GM12801 (cell line): ENCODE data around the gene RPL22.

Source experiments
- TF ChIP-seq, protein P1 (sequence below): IDR thresholded peaks from one replicate; pipeline ENCODE4 v1.5.1; 2011; ENCODE audit warnings: control low read depth; ENCODE audit not compliant: insufficient read length; ENCODE audit errors: extremely low read depth

The RPL22 gene

DNA sequence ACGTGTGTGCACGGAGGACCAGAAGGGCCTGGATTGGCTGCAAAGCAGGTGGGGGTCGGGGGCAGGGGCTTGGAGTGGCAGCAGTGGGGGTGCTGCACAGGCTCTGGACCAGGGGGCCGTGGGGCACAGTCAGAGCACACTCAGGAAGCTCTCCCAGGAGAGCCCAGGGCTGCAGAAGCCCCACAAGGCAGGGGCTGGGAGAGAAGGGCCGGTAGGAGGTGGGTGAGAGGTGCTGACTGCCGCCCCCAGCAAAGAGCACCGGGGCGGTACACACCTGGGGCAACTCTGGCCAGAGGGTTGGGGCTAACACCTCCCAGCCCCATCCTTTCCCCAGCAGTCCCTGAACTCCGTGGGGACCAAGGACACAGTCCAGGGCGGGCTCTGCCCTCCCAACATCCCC is 33.2 kb downstream of the RPL22 start:
- TF ChIP-seq, protein P1, sequence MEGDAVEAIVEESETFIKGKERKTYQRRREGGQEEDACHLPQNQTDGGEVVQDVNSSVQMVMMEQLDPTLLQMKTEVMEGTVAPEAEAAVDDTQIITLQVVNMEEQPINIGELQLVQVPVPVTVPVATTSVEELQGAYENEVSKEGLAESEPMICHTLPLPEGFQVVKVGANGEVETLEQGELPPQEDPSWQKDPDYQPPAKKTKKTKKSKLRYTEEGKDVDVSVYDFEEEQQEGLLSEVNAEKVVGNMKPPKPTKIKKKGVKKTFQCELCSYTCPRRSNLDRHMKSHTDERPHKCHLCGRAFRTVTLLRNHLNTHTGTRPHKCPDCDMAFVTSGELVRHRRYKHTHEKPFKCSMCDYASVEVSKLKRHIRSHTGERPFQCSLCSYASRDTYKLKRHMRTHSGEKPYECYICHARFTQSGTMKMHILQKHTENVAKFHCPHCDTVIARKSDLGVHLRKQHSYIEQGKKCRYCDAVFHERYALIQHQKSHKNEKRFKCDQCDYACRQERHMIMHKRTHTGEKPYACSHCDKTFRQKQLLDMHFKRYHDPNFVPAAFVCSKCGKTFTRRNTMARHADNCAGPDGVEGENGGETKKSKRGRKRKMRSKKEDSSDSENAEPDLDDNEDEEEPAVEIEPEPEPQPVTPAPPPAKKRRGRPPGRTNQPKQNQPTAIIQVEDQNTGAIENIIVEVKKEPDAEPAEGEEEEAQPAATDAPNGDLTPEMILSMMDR: no peak

DNA sequence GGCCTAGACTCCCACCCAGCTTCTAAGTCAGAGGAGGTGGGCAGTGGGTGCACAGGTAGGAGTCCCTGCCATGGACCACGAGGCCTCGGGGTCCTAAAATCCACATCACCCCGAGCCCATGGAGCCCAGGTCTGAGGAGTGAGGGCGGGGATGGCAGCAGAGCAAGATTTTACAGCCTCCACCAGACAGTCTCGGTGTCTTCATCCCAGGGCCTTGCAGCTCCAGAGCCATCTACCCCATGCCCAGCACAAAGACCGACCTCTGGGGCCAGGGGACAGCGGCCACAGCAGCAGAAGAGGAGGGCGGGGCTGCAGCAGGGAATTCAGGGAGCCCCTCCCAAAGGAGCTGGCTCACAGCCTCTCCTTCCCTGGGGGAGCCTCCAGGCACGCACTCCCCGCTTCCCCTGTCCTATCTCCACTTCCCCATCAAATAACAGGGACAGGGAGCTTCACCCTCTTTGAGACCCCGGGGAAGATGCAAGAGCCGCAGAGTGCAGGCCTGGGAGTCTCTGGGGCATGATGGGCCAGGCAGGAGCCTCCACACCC is 33.9 kb downstream of the RPL22 start:
- TF ChIP-seq, protein P1: no peak

DNA sequence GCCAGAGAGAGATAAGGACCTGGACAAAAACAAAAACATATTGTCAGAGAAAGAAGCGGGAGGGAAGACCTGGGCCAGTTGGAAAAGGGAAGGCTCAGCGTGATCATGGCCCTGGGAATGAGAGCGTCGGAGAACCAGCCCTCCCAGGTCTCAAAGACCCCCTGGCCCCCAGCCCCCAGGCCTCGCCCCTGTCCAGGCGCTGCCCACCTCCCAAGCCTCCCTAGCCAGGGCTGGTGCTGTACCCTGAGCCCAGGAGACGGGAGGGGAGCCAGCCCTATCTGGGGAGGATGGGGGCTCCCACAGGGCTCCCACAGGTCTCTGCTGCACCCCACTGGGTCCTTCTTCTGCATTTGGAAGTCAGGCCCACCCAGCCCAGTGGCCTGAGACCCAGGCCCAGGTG is 34.4 kb downstream of the RPL22 start:
- TF ChIP-seq, protein P1: no peak

DNA sequence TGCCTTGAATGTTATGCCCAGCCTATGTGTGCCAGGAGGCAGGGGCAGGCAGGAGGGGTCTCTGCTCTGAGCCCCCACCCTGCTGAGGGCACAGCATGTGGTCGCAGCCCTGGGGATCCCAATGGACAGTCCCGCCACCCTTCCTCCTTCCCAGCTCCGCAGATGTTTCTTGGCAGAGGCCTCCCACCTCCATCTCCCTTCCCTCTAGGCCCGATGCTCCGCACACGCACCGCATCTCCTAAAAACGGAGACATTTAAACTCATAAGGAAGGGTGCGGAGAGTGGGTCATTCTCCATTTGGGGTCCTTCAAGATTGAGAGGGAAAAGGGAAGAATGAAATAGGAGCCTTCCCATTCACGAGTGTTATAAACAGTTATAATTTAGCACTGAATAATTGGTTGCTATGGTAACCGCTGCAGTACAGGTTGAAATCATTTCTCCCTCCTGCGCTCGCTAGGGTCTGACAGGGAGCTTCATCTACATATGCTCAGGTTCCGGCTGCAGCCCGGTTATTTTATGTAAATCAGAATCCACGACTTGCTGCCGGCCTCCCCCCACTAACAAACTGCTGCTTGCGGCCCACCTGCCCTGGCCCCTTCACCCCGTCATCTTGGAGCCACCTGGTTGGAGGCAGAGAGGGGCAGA is 35.3 kb downstream of the RPL22 start:
- TF ChIP-seq, protein P1: no peak

DNA sequence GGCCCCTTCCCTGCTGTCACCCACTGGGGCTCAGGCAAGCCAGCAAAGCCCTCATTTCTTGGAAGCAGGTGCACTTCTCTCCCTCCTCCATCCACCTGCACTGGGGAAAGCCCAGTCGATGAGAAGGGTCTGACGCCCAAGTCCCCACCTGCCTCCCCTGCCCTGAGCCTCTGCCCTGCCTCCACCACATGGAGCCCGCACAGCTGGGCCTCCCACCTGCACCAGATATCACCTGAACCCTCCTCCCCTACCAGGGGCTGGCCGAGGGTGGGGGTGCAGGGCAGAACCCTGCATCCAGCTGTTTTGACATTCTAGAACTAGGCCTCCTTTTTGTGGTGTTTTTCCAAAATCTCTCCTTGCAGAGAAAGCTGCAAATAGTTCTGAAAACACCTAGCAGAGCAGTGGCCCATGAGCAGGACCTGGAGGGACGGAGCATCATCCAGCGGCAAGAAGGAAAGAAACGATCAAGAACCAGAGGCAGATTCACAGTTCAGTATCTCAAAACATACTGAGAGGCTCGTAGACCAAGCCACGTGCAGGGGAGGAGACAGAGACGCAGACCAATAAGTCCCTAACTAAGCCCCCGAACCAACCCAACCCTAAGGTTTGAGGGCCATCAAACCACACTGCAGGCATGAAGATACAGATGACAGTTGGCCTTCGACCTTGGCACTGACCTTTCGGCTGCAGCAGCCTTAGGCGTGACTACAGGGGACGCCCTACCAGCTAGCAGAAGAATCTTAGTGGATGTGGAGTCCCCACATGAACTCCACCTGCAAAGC is 36.0 kb downstream of the RPL22 start:
- TF ChIP-seq, protein P1: no peak

DNA sequence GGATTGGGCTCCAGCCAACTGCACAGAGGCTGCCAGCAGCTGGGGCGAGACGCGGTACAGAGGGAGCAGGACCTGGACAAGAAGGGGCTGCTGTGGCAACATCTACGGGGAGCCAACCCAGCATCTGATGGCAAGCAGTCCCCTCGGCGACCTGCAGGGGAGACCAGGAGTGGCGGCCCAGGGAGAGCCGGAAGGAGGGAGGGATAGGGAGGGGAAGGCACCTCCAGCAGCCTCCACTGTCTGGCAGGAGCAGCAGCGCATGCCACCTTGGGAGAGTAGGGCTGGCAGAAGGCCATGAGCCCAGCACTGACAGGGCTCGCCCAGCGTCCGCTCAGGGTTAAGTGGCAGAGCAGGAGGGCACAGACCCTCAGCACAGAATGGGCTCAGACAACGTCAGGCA is 36.6 kb downstream of the RPL22 start:
- TF ChIP-seq, protein P1: no peak

DNA sequence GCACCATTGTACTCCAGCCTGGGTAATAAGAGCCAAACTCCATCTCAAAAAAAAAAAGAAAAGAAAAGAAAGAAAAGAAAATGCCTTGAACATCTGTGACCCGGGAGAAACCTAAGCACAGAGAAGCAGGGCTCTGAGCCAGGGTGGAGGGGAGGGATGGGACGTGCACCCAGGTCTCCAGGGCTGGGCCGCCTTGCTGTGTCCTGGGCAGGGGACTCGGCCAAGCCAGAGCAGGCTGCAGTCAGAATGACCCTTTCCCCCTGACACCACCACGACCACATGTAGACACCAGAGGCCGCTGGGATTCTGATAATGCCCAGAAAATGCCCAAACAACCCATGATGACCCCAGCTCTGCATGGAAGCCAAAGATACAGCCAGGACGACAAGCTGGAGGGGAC is 37.1 kb downstream of the RPL22 start:
- TF ChIP-seq, protein P1: no peak
